OCI-M2 (cell line): Measurements from ENCODE around the gene NEK11.
"Not testable (repeated sequence)": the region's sequence is repeated elsewhere in the genome, so short reads cannot be mapped to it uniquely, and the experiment has no call there.

Source experiments
- DNase-seq: peaks from one replicate; lab custom pipeline; 2025; ENCODE audit not compliant: unreplicated experiment; lab: John Stamatoyannopoulos, UW

The NEK11 gene

DNA sequence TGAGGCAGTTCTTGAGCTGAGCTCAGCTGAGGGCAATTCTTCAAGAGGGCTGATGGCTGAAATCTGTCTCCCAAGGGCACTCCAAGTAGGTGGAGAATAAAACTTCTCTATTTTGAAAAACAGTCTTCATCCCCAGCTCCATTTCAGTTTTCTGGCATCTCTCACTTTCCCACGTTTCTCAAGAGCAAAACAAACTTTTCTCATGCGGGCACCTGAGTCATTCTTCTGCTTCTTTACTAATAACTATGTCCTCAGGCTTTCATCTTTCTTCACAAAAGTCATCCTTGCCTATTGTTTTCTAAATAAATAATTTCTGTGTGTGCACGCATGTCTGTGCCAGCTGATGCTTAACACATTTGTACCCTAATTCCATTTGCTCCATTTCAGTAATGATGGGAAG, 258.8 kb downstream of the NEK11 start:
- no peak for DNase-seq

DNA sequence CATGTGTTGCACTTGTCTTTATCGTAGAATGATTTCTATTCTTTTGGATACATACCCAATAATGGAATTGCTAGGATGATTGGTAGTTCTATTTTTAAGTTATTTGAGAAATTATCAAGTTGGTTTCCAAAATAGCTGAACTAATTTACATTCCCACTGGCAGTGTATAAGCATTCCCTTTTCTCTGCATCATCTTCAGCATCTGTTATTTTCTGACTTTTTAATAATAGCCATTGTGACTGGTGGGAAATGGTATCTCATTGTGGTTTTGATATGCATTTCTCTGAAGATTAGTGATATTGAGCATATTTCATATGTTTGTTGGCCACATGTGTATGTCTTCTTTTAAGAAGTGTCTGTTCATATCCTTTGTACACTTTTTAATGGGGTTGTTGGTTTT, 273.2 kb downstream of the NEK11 start:
- no peak for DNase-seq

DNA sequence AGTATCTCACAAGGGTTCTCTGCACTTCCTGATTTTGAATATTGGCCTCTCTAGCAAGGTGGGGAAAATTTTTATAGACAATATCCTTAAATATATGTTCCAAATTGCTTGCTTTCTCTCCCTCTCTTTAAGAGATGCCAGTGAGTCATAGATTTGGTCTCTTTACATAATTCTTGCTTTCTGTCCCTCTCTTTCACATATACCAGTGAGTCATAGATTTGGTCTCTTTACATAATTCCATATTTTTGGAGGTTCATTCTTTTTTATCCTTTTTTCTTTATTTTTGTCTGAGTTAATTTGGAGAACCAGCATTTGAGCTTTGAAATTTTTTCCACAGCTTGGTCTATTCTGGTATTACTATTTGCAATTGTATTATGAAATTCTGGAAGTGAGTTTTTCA, 277.2 kb downstream of the NEK11 start:
- no peak for DNase-seq

DNA sequence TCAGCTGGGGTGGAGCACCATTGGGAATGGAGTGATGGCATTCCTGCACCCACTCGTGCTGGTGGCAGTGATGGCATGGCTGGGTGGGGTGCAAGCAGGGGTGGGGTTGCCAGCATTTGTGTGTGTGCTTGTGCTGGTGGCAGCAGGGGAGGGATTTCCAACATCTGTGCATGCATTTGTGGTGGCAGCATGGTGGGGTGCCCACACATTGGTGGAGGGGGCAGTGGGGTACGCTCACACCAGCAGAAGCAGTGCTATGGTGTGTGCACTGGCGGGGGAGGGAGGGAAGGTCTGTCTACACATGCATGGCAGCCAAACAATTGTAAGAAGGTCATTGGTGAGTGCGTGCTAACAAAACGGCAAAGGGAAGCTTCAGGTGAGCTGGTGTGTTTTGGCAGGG, 278.2 kb downstream of the NEK11 start:
- no peak for DNase-seq

DNA sequence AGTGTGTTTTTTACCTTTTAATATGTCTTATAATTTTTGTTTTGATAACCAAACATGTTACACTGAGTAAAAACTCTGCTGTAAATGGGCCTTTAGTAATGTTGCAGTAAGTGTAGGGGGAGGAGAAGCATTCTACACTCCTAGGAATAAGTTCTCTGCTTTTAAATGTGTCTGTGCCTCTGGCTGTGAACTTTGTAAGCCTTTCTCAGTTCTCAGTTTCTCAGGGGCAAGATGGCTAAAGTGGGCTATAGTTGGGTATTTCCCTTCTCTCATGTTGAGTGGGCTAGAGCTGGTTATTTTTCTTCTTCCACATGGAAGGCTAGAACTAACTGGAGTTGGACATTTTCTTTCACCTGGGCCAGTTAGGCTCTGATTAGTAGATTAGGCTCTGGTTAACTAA, 279.6 kb downstream of the NEK11 start:
- DNase-seq, result no peak

DNA sequence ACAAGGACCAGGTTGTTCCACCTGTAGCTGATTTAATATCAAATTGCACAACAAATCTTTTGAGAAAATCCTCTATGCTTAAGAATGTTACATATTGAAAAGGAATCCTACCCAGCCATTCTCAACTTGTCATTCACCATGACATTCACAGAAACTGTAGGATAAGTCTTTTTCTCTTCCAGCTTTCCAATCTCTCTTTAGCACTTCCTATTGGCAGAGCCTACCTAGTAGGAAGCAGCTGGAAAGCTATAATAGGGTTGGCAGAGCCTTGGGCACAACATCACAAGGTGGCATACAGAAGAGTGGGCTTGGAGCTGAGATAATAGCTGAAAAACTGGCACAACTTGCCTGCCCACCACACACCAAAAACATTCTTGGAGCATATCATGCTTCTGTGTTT, 287.6 kb downstream of the NEK11 start:
- no peak for DNase-seq

DNA sequence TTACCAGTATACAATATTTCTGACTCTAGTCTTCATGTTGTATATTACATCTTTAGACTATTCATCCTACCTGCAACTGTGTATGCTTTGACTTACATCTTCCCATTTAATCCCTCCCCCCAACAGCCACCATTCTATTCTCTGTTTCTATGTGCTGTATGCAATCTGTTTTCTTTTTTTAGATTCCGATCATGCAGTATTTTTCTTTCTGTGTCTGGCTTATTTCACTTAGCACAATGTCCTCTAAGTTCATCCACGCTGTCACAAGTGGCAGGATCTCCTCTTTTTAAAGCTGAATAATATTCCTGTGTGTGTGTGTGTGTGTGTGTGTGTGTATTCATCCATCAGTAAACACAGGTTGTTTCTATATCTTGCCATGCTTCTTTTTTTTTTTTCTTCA, 288.5 kb downstream of the NEK11 start:
- DNase-seq, result no peak

DNA sequence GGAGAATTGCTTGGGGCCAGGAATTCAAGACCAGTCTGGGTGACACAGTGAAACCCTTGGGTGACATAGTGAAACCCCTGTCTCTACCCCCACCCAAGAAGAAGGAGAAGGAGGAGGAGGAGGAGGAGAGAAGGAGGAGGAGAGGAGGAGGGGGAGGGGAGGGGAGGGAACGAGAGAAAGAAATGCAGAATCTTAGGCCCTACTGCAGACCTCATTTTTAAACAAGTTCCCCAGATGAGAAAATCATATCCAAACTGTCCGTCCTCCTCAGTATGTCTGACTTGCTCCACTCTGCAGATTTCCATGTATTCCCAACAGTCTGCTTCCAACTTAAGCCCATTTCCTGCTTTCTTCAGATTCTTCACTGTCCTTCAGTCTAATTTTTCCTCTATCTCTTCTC, 291.0 kb downstream of the NEK11 start:
- no peak for DNase-seq

DNA sequence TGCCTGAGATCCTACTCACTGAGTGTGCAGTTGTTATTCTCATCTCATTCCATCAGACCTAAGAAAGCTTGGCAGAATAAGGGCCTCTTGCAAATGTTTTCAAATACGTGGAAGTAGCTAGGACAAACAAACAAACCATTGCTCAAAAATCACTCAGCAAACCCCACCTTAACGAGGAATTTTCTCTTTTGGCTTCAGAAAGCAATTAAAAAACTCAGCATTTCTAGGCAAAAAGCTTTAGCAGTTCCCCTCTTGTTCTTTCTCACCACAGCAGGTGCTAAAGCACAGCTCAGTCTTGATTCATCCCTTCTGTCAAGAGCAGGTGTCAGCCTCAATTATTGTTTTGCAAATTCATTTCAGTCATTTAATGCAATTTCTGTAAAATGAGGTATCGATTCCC, 296.3 kb downstream of the NEK11 start:
- DNase-seq, result no peak

DNA sequence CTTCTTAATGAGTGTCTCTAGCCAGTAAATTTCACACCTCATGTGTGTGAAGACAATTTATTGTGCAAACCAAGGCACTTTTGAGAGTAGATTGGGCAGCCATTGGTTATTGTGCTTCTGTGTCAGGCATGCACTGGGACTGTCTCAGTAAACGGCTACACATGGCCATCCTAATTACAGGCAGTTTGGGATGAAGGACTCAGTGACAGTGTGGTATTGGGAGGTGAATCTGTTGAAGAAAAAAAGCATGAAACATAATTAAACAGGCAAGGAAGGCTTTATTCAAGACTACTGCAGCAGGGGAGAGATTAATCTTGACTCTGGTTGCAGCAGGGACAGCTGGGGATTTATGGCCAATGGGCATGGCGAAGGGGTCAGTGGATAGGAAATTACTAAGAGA, 297.1 kb downstream of the NEK11 start:
- DNase-seq, result no peak

DNA sequence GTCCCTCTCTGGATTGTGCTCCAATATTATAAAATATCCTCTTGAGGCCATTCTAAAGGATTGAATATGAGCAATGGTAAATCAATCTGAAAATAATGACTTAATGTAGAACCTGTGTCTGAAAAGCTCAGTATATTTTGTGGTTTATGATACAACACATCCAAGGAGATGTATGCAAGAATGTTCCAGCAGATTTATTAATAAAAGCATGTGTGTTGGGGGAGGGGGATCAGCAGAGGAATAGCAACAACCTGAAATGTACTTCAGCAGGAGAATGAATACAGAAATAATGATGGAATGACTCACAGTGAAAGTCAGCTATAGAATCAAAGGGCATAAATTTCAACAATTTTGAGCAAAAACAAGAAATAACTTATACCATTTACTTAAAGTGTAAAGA, 298.2 kb downstream of the NEK11 start:
- no peak for DNase-seq

DNA sequence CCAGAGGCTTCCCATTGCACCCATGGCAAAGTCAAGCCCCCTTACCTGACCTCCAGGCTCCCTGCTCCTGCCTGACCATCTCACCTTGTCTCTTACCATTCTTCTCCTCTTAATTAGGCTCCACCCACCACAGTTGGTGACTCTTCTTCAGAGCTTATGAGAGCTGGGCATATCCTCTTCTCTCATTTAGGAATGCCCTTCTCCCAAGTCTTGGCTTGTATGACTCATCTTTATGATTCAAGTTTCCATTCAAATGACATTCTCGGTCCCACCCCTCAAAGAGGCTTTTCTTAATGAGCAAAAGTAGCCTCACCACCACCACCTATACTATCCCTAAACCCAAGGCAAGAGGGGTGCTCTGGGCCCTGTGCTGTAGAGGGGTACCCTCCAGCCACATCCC, 299.6 kb downstream of the NEK11 start:
- no peak for DNase-seq

DNA sequence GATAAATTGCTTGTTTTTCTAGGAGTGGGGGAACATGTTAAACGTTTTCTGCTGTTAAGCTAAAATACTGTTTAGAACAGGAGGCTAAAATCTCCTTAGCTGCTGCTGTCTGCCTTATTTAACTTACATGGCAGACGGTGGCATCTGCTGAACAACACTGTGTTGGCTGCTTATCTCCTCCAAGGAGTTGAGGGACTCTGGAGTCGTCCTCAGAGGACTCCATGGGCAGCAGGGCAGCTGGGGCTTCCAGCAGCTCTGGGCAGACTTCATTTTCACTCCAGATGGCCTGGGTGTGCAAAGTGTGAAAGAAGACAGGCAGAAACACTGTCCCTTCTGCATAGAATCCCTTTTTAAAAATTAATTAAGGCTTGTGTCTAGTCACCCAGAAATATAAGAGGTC, 302.0 kb downstream of the NEK11 start:
- DNase-seq, result no peak

DNA sequence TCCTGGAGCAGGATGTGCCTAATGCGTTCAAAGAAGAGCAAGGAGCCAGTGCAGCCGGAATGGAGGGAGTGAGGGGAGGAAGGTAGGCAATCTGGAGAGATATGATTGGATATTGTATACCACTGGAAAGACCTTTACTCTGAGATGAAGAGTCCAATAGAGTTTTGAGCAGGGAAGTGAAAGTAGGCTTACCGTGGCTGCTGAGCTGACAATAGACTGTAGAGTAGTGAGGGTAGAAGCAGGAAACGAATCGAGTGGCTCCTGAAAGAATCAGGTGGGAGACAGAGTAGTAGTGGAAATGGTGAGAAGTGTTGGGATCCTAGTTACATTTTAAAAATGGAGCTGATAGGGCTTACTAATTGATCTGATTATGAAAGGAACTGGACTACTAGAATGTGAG, 303.1 kb downstream of the NEK11 start:
- no peak for DNase-seq

DNA sequence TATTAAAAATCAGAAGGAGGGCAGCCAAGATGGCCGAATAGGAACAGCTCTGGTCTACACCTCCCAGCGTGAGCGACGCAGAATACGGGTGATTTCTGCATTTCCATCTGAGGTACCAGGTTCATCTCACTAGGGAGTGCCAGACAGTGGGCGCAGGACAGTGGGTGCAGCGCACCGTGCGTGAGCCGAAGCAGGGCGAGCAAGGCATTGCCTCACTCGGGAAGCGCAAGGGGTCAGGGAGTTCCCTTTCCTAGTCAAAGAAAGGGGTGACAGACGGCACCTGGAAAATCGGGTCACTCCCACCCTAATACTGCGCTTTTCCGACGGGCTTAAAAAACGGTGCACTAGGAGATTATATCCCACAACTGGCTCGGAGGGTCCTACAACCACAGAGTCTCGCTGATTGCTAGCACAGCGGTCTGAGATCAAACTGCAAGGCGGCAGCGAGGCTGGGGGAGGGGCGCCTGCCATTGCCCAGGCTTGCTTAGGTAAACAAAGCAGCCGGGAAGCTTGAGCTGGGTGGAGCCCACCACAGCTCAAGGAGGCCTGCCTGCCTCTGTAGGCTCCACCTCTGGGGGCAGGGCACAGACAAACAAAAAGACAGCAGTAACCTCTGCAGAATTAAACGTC, 304.9 kb downstream of the NEK11 start:
- DNase-seq, result not testable (repeated sequence)

DNA sequence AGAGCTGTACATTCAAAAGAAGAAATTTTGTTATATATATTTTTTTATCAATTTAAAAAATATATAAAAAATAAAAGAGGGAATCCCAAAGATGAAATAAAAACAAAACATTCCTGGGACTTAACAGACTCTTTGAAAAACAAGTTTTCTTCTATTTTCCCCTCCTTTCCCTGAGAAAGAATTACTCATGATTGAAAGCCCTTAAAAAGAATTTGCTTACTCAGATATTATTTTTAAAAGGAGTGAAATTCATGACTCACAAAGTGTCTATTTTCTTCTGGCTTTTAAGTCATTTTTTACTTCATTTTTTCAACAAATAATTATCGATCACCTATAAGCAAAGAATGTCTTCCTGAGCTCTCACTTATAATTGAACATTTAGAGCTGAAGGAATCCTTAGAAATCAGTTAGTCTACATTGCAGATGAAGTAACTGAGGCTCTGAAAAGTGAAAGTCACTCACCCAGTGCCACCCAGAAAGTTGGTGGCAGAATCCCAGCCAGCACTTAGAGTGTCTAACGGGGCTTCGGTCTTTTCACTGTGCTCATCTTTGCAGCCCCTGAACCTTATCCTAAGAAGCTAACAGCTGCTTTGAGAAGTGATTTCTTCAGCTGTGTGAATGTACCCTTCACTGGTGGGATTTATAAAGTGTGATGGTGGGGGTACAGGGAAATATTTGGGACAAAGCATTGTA, 312.4 kb downstream of the NEK11 start:
- no peak for DNase-seq

DNA sequence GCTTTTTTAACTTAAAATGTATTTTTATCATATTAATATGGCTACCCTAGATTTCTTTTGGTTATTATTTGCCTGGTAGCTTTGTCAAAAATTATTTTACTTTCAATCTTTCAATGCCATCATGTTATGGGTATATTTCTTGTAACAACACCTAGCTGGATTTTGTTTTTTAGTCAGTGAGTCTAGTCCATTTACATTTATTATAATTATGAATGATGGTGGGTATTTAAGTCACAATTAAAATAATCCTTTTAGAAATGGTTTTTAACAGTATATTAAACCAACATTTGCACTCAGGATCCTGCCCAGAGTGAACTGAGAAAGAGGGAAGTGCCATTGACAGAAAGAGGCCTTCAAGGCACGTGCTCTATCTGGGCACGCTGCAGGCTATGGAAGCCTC, 315.1 kb downstream of the NEK11 start:
- no peak for DNase-seq

DNA sequence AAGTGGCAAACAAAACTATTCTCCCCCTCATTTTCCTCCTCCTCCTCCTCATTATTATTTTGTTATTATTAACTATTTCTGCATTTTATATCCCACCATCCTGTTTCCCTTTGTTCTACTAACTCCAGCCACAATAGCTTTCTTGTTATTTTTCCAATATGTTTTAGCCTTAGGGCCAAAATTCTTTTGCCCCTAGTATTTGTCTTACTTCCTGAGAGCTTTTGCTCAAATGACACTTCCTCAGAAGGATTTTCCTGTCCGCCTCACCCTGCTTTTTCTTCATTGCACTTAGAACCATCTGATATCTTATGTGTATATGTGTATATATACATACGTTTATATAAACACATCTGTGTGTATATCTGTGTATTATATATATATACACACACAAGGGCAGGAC, 322.2 kb downstream of the NEK11 start:
- DNase-seq, result no peak

DNA sequence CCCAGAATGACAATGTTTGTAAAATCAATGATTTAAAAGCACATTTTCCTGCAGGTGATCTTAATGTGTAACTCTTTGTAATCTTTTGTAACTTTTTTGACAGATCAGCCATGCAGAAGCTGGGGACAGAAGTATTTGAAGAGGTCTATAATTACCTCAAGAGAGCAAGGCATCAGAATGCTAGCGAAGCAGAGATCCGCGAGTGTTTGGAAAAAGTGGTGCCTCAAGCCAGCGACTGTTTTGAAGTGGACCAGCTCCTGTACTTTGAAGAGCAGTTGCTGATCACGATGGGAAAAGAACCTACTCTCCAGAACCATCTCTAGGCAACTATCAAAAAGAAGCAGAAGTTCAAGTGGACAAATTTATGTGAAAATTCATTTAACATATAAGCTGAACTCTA, 322.8 kb downstream of the NEK11 start:
- no peak for DNase-seq

DNA sequence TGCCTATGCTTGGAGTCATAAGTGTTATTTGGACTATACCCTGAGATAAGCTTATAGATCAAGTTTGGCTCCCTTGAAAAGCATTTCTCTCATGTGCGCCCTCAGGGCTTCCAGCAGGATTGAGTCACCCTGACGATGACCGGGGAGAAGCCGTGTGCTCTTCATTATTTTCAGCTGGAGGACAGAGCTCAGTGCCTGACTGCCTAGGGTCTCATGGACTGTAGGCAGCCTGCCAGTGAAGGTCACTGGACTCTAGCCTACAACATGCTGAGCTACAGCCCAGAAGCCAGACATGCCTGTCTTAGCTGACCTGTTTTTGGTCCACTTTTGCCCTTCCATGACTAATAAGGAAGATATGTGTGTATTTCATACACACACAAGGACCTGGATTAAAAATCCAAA, 323.3 kb downstream of the NEK11 start:
- DNase-seq, result no peak

DNA sequence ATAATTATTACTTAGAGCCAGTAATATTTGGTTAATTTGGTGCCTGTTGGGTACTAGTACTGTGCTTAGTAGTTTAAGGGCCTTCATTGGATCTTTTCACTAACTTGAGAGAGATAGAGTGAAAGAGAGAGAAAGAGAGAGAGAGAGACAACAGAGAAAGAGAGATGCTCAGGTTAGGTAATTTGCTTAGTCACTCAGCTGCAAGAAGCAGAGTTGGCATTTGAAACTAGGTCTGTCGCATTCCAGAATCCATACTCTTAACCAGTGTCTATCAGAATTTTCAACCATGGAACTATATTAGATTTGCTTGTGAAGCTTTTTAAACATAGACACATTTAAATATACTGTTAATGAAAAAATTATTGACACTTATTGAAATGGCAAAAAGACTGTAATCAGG, 323.8 kb downstream of the NEK11 start:
- no peak for DNase-seq

DNA sequence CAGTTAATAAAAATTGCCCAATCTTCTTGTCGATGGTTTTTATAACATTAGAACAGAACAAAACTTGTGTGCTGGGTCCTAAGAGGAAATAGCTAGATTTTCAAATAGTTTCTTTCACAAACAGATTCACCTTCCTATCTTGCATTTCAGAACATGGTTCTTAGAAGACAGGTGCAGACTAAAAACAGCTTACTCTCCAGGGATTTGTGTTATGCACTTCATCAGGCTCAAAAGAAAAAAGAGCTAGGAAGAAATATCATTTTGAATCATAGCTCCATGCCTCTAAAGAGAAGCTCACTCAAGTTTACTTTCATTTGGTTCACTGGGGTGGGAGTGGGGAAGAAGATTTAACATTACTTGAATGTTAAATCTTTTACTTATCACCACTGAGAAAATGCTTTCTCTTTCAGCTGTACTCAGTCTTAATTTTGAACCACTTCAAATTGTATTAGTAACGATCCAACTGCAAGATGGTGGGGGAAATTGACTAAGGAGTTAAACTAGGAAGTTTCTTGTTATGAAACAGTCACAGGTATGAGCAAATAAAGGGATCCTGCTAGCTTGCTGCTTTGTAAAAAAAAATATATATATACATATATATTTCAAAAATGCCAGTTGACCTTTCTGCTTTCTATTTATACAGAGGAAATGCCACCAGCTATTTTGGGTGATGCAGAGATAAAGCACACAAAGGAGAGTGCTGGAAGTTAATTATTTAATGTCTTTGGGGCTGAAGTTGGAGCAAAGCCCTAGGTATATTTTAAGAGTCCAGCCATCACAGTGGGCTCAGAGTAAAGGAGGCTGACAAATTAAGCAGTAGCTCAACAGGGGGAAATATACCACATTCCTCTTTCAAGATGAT, 326.6 kb downstream of the NEK11 start:
- DNase-seq, result no peak
